AG04450 (cell line): Measurements from ENCODE around the gene GRID1. TPM values are rescaled to one million over a fixed set of nuclear protein-coding genes. Genes with fewer than 3 reads are reported as not detected.

Source experiments
- CTCF ChIA-PET: fragments of 300-600, 350-600 bp; formaldehyde crosslinking; extraction: SDS; loops from one replicate; lab custom pipeline; 2022; ENCODE audit warnings: antibody characterized with exemption, inconsistent platforms; lab: Charles Lee
- POLR2A ChIA-PET: fragments of 350-600 bp; formaldehyde crosslinking; extraction: SDS; loops from one replicate; lab custom pipeline; 2021; ENCODE audit warnings: antibody characterized with exemption, inconsistent platforms; lab: Yijun Ruan, JAX
- DNase-seq: peaks from one replicate; pipeline ENCODE4 v3.0.0-alpha.2; 2011; ENCODE audit warnings: low read depth, low spot score
- H3K27ac ChIP-seq: one replicate; pipeline ENCODE4 v1.5.1; 2012; ENCODE audit warnings: low read depth, low read length, control low read depth
- H3K27me3 ChIP-seq: one replicate; pipeline ENCODE4 v1.6.0; 2012; ENCODE audit warnings: low read length; ENCODE audit not compliant: control insufficient read depth, insufficient read depth
- H3K4me3 ChIP-seq: 2 replicates; pipeline ENCODE4 v1.5.1; 2011; ENCODE audit warnings: mild to moderate bottlenecking, low read depth, low read length, control low read depth
- H3K9me3 ChIP-seq: 2 replicates; pipeline ENCODE4 v1.5.1; 2012; ENCODE audit warnings: low read length; ENCODE audit not compliant: control insufficient read depth, insufficient read depth
- CTCF ChIP-seq: IDR thresholded peaks from 2 replicates; pipeline ENCODE4 v1.5.1; 2011; ENCODE audit warnings: low read depth, low read length, control low read depth, inconsistent platforms
- polyA plus RNA-seq: library from polyadenylated mRNA; depleted of rRNA; stranded (reverse); fragments of >200 nt; gene quantifications from 2 replicates; pipeline ENCODE4 v1.2.3, GENCODE V29; 2011

The GRID1 gene
- polyA plus RNA-seq, 1 experiment, result not detected

GRCh38 chr10:86167762-86168128 lies 198.8 kb downstream of the GRID1 start:
- no peak overlapping the region for H3K27ac ChIP-seq
- DNase-seq, result no peak
- ChIA-PET CTCF (no interaction called here), POLR2A (no interaction called here)
- H3K27me3 ChIP-seq, result no peaks in the 10 kb centered on the region
- no peak for TF ChIP-seq CTCF
- no peaks in the 10 kb centered on the region for H3K9me3 ChIP-seq
- no peak overlapping the region for H3K4me3 ChIP-seq

- Histone ChIP-seq H3K9me3 (no peaks in the 10 kb centered on the region), H3K4me3 (no peak overlapping the region), H3K27me3 (no peaks in the 10 kb centered on the region), H3K27ac (no peak overlapping the region)
- CTCF ChIA-PET, result no interaction called here
- no peak for DNase-seq
- POLR2A ChIA-PET, result no interaction called here
- TF ChIP-seq CTCF, result no peak
These were observed 199.4 kb downstream of the GRID1 start for GRCh38 chr10:86167121-86167761.

GRCh38 chr10:86165666-86166065 lies 200.9 kb downstream of the GRID1 start:
- POLR2A ChIA-PET, result no interaction called here
- no peak for TF ChIP-seq CTCF
- Histone ChIP-seq H3K27ac (no peak overlapping the region), H3K9me3 (no peaks in the 10 kb centered on the region), H3K4me3 (no peak overlapping the region), H3K27me3 (no peaks in the 10 kb centered on the region)
- CTCF ChIA-PET, result no interaction called here
- DNase-seq, result no peak

GRCh38 chr10:86164960-86165630 lies 201.5 kb downstream of the GRID1 start:
- ChIA-PET POLR2A (no interaction called here), CTCF (no interaction called here)
- no peak for DNase-seq
- Histone ChIP-seq H3K4me3 (no peak overlapping the region), H3K27me3 (no peaks in the 10 kb centered on the region), H3K27ac (no peak overlapping the region), H3K9me3 (no peaks in the 10 kb centered on the region)
- TF ChIP-seq CTCF, result no peak

- DNase-seq, result no peak
- no peaks in the 10 kb centered on the region for H3K9me3 ChIP-seq
- no peak overlapping the region for H3K27ac ChIP-seq
- POLR2A ChIA-PET, result no interaction called here
- no peak overlapping the region for H3K4me3 ChIP-seq
- no peaks in the 10 kb centered on the region for H3K27me3 ChIP-seq
- CTCF ChIA-PET, result no interaction called here
- TF ChIP-seq CTCF, result no peak
These were observed 202.3 kb downstream of the GRID1 start for GRCh38 chr10:86164174-86164774.
